IMR-90 (cell line): ENCODE results near the gene GNAT3. TPM values are rescaled to one million over a fixed set of nuclear protein-coding genes. Genes with fewer than 3 reads are reported as not detected.
A peak's percentile ranks its signal among the peaks of the same experiment; 100 is the strongest.

ENCODE experiments used
- ATAC-seq: fragments of 200-7000 bp; cut with Tn5 transposase; 2 replicates; pipeline ENCODE4 v1.9.1; 2020; ENCODE audit warnings: low read depth, mild to moderate bottlenecking, moderate library complexity
- BruUV-seq: library from RNA; stranded (reverse); fragments of 400-500 nt; replicated peaks from 2 replicates; lab custom pipeline; 2021; lab: Mats Ljungman, UMichigan
- CTCF ChIA-PET: fragments of 300-600 bp; formaldehyde crosslinking; extraction: SDS; loops from one replicate; lab custom pipeline; 2021; ENCODE audit warnings: antibody characterized with exemption; lab: Yijun Ruan, JAX
- POLR2A ChIA-PET: fragments of 300-600 bp; sonication (Branson Sonifier 250); formaldehyde crosslinking; loops from one replicate; lab custom pipeline; 2022; ENCODE audit warnings: antibody characterized with exemption; ENCODE audit not compliant: unreplicated experiment; lab: Charles Lee
- DNase-seq: peaks from one replicate; pipeline ENCODE4 v3.0.0; 2013
- H2AFZ ChIP-seq: replicated peaks from 2 replicates; pipeline ENCODE3; 2013; ENCODE audit warnings: low read length, mild to moderate bottlenecking; ENCODE audit not compliant: poor library complexity
- H2AK5ac ChIP-seq: 2 replicates; pipeline ENCODE4 v1.6.1; 2013; ENCODE audit warnings: low read depth, low read length, inconsistent platforms
- H2AK9ac ChIP-seq: replicated peaks from 2 replicates; pipeline ENCODE3; 2013; ENCODE audit warnings: mild to moderate bottlenecking, low read depth, low read length, moderate library complexity; ENCODE audit not compliant: poor library complexity
- H2BK120ac ChIP-seq: 2 replicates; pipeline ENCODE4 v1.6.1; 2013; ENCODE audit warnings: low read depth, low read length, inconsistent platforms
- H2BK15ac ChIP-seq: 3 replicates; pipeline ENCODE4 v1.6.1; 2013; ENCODE audit warnings: low read depth, low read length, inconsistent platforms
- H2BK20ac ChIP-seq: 2 replicates; pipeline ENCODE4 v1.6.1; 2013; ENCODE audit warnings: low read depth, mild to moderate bottlenecking, inconsistent platforms, low read length, moderate library complexity
- H2BK5ac ChIP-seq: 2 replicates; pipeline ENCODE4 v1.6.1; 2013; ENCODE audit warnings: mild to moderate bottlenecking, low read depth, low read length, inconsistent platforms; ENCODE audit not compliant: poor library complexity, severe bottlenecking
- H3K14ac ChIP-seq: replicated peaks from 2 replicates; pipeline ENCODE4 v1.6.1; 2013; ENCODE audit warnings: low read depth, low read length, inconsistent platforms
- H3K18ac ChIP-seq: 2 replicates; pipeline ENCODE4 v1.6.1; 2013; ENCODE audit warnings: low read depth, low read length, control low read depth
- H3K23ac ChIP-seq: 2 replicates; pipeline ENCODE4 v1.6.1; 2013; ENCODE audit warnings: low read depth, low read length, inconsistent platforms
- H3K27ac ChIP-seq: 2 replicates; pipeline ENCODE4 v1.5.1; 2013; ENCODE audit warnings: mild to moderate bottlenecking, control low read depth, low read length; ENCODE audit not compliant: insufficient read depth
- H3K27me3 ChIP-seq: 2 replicates; pipeline ENCODE4 v1.6.1; 2013; ENCODE audit warnings: low read length; ENCODE audit not compliant: control insufficient read depth, insufficient read depth
- H3K36me3 ChIP-seq: 2 replicates; pipeline ENCODE4 v1.6.1; 2013; ENCODE audit warnings: low read length, mixed read lengths; ENCODE audit not compliant: control insufficient read depth, insufficient read depth
- H3K4ac ChIP-seq: 2 replicates; pipeline ENCODE4 v1.6.1; 2013; ENCODE audit warnings: low read depth, low read length, inconsistent platforms
- H3K4me1 ChIP-seq: 2 replicates; pipeline ENCODE4 v1.6.1; 2013; ENCODE audit warnings: low read length, mixed read lengths; ENCODE audit not compliant: control insufficient read depth, insufficient read depth
- H3K4me2 ChIP-seq: 2 replicates; pipeline ENCODE4 v1.6.1; 2013; ENCODE audit warnings: low read depth, mild to moderate bottlenecking, control low read depth, low read length, moderate library complexity
- H3K4me3 ChIP-seq: 2 replicates; pipeline ENCODE4 v1.5.1; 2013; ENCODE audit warnings: low read depth, mild to moderate bottlenecking, control low read depth, low read length, moderate library complexity; ENCODE audit not compliant: insufficient read depth
- H3K56ac ChIP-seq: 2 replicates; pipeline ENCODE4 v1.6.1; 2013; ENCODE audit warnings: low read length, inconsistent platforms; ENCODE audit not compliant: insufficient read depth; ENCODE audit errors: extremely low read depth
- H3K79me1 ChIP-seq, 2 experiments: 2 replicates each; pipeline ENCODE4 v1.6.1; 2013; ENCODE audit warnings: low read length in 2 of 2, inconsistent platforms in 1 of 2, low read depth in 1 of 2
- H3K9ac ChIP-seq: 2 replicates; pipeline ENCODE4 v1.6.1; 2013; ENCODE audit warnings: low read depth, low read length, control low read depth
- H3K9me1 ChIP-seq: 2 replicates; pipeline ENCODE4 v1.6.1; 2013; ENCODE audit warnings: low read length, inconsistent platforms; ENCODE audit not compliant: insufficient read depth
- H3K9me3 ChIP-seq: 2 replicates; pipeline ENCODE4 v1.6.1; 2013; ENCODE audit warnings: low read length; ENCODE audit not compliant: control insufficient read depth, insufficient read depth
- H4K20me1 ChIP-seq: 2 replicates; pipeline ENCODE4 v1.6.1; 2013; ENCODE audit warnings: low read length, inconsistent platforms; ENCODE audit not compliant: insufficient read depth
- H4K5ac ChIP-seq: 2 replicates; pipeline ENCODE4 v1.6.1; 2013; ENCODE audit warnings: mild to moderate bottlenecking, low read depth, low read length, control low read depth
- H4K8ac ChIP-seq, 2 experiments: 2 replicates each; pipeline ENCODE4 v1.6.1; 2013; ENCODE audit warnings: low read depth in 2 of 2, low read length in 2 of 2, control low read depth in 1 of 2, inconsistent platforms in 1 of 2
- H4K91ac ChIP-seq: 2 replicates; pipeline ENCODE4 v1.6.1; 2013; ENCODE audit warnings: low read depth, low read length, inconsistent platforms; ENCODE audit not compliant: insufficient read depth
- BHLHE40 ChIP-seq: fragments of 150-350 bp; IDR thresholded peaks from 2 replicates; pipeline ENCODE4 v1.6.1; 2016; ENCODE audit warnings: mild to moderate bottlenecking, low read depth, low read length
- CEBPB ChIP-seq: IDR thresholded peaks from 2 replicates; pipeline ENCODE4 v1.6.1; 2012; ENCODE audit warnings: low read depth, low read length, improper control_type of control experiment
- CHD1 ChIP-seq: IDR thresholded peaks from 2 replicates; pipeline ENCODE4 v1.6.1; 2012; ENCODE audit warnings: low read depth, low read length, improper control_type of control experiment
- FOS ChIP-seq: fragments of 150-350 bp; IDR thresholded peaks from 2 replicates; pipeline ENCODE4 v1.6.1; 2016; ENCODE audit warnings: low read depth, low read length
- MAFK ChIP-seq: IDR thresholded peaks from 2 replicates; pipeline ENCODE4 v1.6.1; 2012; ENCODE audit warnings: low read depth, low read length, improper control_type of control experiment
- MAZ ChIP-seq: IDR thresholded peaks from 2 replicates; pipeline ENCODE4 v1.6.1; 2012; ENCODE audit warnings: low read depth, mild to moderate bottlenecking, low read length, improper control_type of control experiment, moderate library complexity, borderline replicate concordance
- MXI1 ChIP-seq: IDR thresholded peaks from 2 replicates; pipeline ENCODE4 v1.6.1; 2012; ENCODE audit warnings: low read depth, mild to moderate bottlenecking, low read length, moderate library complexity, borderline replicate concordance
- NFE2L2 ChIP-seq: fragments of 150-350 bp; IDR thresholded peaks from 2 replicates; pipeline ENCODE4 v1.6.1; 2016; ENCODE audit warnings: low read depth, mild to moderate bottlenecking, low read length
- POLR2A ChIP-seq: IDR thresholded peaks from 2 replicates; pipeline ENCODE4 v1.6.1; 2012; ENCODE audit warnings: mild to moderate bottlenecking, low read depth, low read length
- RAD21 ChIP-seq: IDR thresholded peaks from 2 replicates; pipeline ENCODE4 v1.6.1; 2012; ENCODE audit warnings: low read length, improper control_type of control experiment
- RCOR1 ChIP-seq: IDR thresholded peaks from 2 replicates; pipeline ENCODE4 v1.6.1; 2012; ENCODE audit warnings: mild to moderate bottlenecking, low read length, improper control_type of control experiment; ENCODE audit not compliant: insufficient replicate concordance
- RFX5 ChIP-seq: IDR thresholded peaks from 2 replicates; pipeline ENCODE4 v1.8.0; 2012; ENCODE audit warnings: low read depth, mild to moderate bottlenecking, low read length, moderate library complexity
- SMC3 ChIP-seq: fragments of 150-350 bp; IDR thresholded peaks from 2 replicates; pipeline ENCODE4 v1.6.1; 2016; ENCODE audit warnings: low read depth, mild to moderate bottlenecking, antibody characterized with exemption, low read length, moderate library complexity
- WGBS, 2 experiments: methylation state at CpG; one replicate each; pipeline versions ENCODE4 v1.1.5 to v1.1.7; 2013; ENCODE audit warnings: missing lambda C conversion rate in 2 of 2; ENCODE audit not compliant: insufficient read length in 1 of 2; ENCODE audit errors: extremely low coverage in 2 of 2; 5-methylcytosine and 5-hydroxymethylcytosine counted together
- dilution Hi-C: fragments of 300-500 bp; cut with HindIII; formaldehyde crosslinking; loops from one replicate; pipeline ENCODE4 v1.14.3; 2018; ENCODE audit warnings: low sequenced_read_pairs; ENCODE audit not compliant: unreplicated experiment
- in situ Hi-C: fragments of 300-500 bp; cut with MboI; formaldehyde crosslinking; loops from 3 replicates; pipeline ENCODE4 v1.14.3; 2019; ENCODE audit warnings: low sequenced_read_pairs, inconsistent platforms, mixed read lengths
- intact Hi-C: fragments of 100-400 bp; cut with micrococcal nuclease; formaldehyde crosslinking; loops from 2 replicates; pipeline ENCODE4 v1.10.0; 2022
- polyA plus RNA-seq, 3 experiments: library from polyadenylated mRNA; depleted of rRNA; stranded (reverse); fragments of >200 nt; gene quantifications; 2 replicates each; pipeline ENCODE4 v1.2.3, GENCODE V29; 2012; ENCODE audit warnings: low replicate concordance in 1 of 3
- total RNA-seq: library from RNA; depleted of rRNA; stranded (reverse); fragments of >200 nt; gene quantifications from 2 replicates; pipeline ENCODE4 v1.2.3, GENCODE V29; 2012
- TF ChIP-seq, protein P1 (sequence below): fragments of 150-350 bp; IDR thresholded peaks from 2 replicates; pipeline ENCODE4 v1.6.1; 2017; ENCODE audit warnings: mild to moderate bottlenecking, antibody characterized with exemption, low read length, low read depth
- TF ChIP-seq, protein P2 (sequence below): conservative IDR thresholded peaks from 2 replicates; pipeline ENCODE4 v1.5.1; 2012; ENCODE audit warnings: mild to moderate bottlenecking, low read depth, low read length, improper control_type of control experiment
- TF ChIP-seq, protein P3 (sequence below): fragments of 150-350 bp; IDR thresholded peaks from 2 replicates; pipeline ENCODE4 v1.6.1; 2016; ENCODE audit warnings: low read depth, mild to moderate bottlenecking, low read length, moderate library complexity, borderline replicate concordance

Gene GNAT3
- total and polyA plus RNA-seq, 2 of the 4 experiments (the other 2 are of a cell fraction), result not detected

DNA sequence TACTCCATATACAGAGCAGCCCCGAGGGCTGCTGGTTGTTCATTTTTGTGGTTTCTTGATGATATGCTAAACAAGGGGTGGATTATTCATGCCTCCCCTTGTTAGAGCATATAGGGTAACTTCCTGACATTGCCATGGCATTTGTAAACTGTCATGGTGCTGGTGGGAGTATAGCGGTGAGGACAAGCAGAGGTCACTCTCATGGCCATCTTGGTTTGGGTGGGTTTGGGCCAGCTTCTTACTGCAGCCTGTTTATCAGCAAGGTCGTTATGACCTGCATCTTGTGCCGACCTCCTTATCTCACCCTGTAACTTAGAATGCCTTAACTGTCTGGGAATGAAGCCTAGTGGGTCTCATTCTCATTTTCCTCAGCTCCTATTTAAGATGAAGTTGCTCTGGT lies 31.3 kb downstream of the GNAT3 start:
- Histone ChIP-seq H2BK15ac (peak overlapping the region; percentile 89), H3K9me1 (no peaks in the 10 kb centered on the region), H3K36me3 (no peaks in the 10 kb centered on the region), H4K20me1 (no peaks in the 10 kb centered on the region), H3K4me1 (no peaks in the 10 kb centered on the region; the same call in 1 of the 2 replicates), H4K5ac (0 out of 2 replicates have a peak overlapping the region, but pooled peaks have one; percentile 42), H3K27me3 (no peaks in the 10 kb centered on the region), H3K9me3 (no peaks in the 10 kb centered on the region), H4K91ac (peak overlapping the region; percentile 49), H2AK5ac (peak overlapping the region; percentile 80; the same call in 1 of the 2 replicates), H3K4me3 (no peak overlapping the region), H3K4me2 (no peak overlapping the region), H3K79me1 (no peaks in the 10 kb centered on the region), H3K18ac (peak overlapping the region; percentile 70; the same call in 1 of the 2 replicates), H2BK120ac (peak overlapping the region; percentile 69; the same call in 1 of the 2 replicates), H3K23ac (no peak overlapping the region), H3K27ac (no peak overlapping the region), H4K8ac (peak overlapping the region; percentile 70 to 74; a peak in 2 of 4 replicates), H3K14ac (peak overlapping the region; percentile 68; the same call in 1 of the 2 replicates), H3K56ac (no peak overlapping the region), H2AK9ac (no peak overlapping the region), H2BK5ac (peak overlapping the region; percentile 28), H3K4ac (peak overlapping the region; percentile 41; the same call in 1 of the 2 replicates), H2BK20ac (peak overlapping the region; percentile 70; the same call in 1 of the 2 replicates), H3K9ac (no peak overlapping the region), H2AFZ (peak overlapping the region; percentile 49)
- dilution Hi-C loops (no loop called here), intact Hi-C loops (no loop called here), in situ Hi-C loops (no loop called here)
- ATAC-seq, result no peak
- DNase-seq, result peak; percentile 22
- CTCF ChIA-PET, result no interaction called here
- BruUV-seq, result no TSS peak
- 100% methylated on average over 1 of the region's 4 CpGs; no CpG with 5 or more reads in 1 of the 2 experiments for WGBS, 2 experiments
- POLR2A ChIA-PET, result no interaction called here
- no peak for TF ChIP-seq POLR2A
- no peak for TF ChIP-seq MAZ
- TF ChIP-seq FOS, result no peak
- TF ChIP-seq MXI1, result no peak
- no peak for TF ChIP-seq BHLHE40
- TF ChIP-seq, protein P1, sequence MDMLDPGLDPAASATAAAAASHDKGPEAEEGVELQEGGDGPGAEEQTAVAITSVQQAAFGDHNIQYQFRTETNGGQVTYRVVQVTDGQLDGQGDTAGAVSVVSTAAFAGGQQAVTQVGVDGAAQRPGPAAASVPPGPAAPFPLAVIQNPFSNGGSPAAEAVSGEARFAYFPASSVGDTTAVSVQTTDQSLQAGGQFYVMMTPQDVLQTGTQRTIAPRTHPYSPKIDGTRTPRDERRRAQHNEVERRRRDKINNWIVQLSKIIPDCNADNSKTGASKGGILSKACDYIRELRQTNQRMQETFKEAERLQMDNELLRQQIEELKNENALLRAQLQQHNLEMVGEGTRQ, result no peak
- no peak for TF ChIP-seq RCOR1
- no peak for TF ChIP-seq NFE2L2
- TF ChIP-seq CEBPB, result no peak
- no peak for TF ChIP-seq RFX5
- TF ChIP-seq RAD21, result no peak
- no peak for TF ChIP-seq MAFK
- TF ChIP-seq, protein P2, sequence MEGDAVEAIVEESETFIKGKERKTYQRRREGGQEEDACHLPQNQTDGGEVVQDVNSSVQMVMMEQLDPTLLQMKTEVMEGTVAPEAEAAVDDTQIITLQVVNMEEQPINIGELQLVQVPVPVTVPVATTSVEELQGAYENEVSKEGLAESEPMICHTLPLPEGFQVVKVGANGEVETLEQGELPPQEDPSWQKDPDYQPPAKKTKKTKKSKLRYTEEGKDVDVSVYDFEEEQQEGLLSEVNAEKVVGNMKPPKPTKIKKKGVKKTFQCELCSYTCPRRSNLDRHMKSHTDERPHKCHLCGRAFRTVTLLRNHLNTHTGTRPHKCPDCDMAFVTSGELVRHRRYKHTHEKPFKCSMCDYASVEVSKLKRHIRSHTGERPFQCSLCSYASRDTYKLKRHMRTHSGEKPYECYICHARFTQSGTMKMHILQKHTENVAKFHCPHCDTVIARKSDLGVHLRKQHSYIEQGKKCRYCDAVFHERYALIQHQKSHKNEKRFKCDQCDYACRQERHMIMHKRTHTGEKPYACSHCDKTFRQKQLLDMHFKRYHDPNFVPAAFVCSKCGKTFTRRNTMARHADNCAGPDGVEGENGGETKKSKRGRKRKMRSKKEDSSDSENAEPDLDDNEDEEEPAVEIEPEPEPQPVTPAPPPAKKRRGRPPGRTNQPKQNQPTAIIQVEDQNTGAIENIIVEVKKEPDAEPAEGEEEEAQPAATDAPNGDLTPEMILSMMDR, result no peak
- TF ChIP-seq CHD1, result no peak
- TF ChIP-seq, protein P3, sequence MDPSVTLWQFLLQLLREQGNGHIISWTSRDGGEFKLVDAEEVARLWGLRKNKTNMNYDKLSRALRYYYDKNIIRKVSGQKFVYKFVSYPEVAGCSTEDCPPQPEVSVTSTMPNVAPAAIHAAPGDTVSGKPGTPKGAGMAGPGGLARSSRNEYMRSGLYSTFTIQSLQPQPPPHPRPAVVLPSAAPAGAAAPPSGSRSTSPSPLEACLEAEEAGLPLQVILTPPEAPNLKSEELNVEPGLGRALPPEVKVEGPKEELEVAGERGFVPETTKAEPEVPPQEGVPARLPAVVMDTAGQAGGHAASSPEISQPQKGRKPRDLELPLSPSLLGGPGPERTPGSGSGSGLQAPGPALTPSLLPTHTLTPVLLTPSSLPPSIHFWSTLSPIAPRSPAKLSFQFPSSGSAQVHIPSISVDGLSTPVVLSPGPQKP, result no peak
- no peak for TF ChIP-seq SMC3
